Ishikawa (cell line): ENCODE measurements around the gene IGFBP2.

Experiments used
- CEBPB ChIP-seq: IDR thresholded peaks from 2 replicates; pipeline ENCODE4 v1.6.1; 2012
- CREB1 ChIP-seq: IDR thresholded peaks from 2 replicates; pipeline ENCODE4 v1.6.1; 2012; ENCODE audit warnings: low read depth
- EGR1 ChIP-seq: IDR thresholded peaks from 2 replicates; pipeline ENCODE4 v1.6.1; 2012
- EP300 ChIP-seq: IDR thresholded peaks from 2 replicates; pipeline ENCODE4 v1.6.1; 2012; ENCODE audit warnings: borderline replicate concordance
- FOXM1 ChIP-seq: IDR thresholded peaks from 2 replicates; pipeline ENCODE4 v1.6.1; 2012; ENCODE audit warnings: low read depth, borderline replicate concordance
- MAX ChIP-seq: IDR thresholded peaks from 2 replicates; pipeline ENCODE4 v1.6.1; 2012
- RAD21 ChIP-seq: IDR thresholded peaks from 2 replicates; pipeline ENCODE4 v1.6.1; 2012; ENCODE audit warnings: low read depth
- TAF1 ChIP-seq: IDR thresholded peaks from 2 replicates; pipeline ENCODE4 v1.6.1; 2012; ENCODE audit warnings: low read depth, mild to moderate bottlenecking
- YY1 ChIP-seq: IDR thresholded peaks from 2 replicates; pipeline ENCODE4 v1.6.1; 2012; ENCODE audit warnings: low read depth
- ZBTB7A ChIP-seq: IDR thresholded peaks from 2 replicates; pipeline ENCODE4 v1.6.1; 2012; ENCODE audit warnings: low read depth

- TF ChIP-seq EP300 (no peak), FOXM1 (no peak), RAD21 (no peak), YY1 (no peak), TAF1 (no peak), CREB1 (no peak), EGR1 (no peak), ZBTB7A (no peak), CEBPB (no peak), MAX (no peak)
Observed at GRCh38 chr2:216685327-216685875, 52.2 kb downstream of the IGFBP2 start.
